T-helper 2 cell treated with Interferon-gamma antibody and Interleukin-4, amounts not matched to agents 5 μg/mL and 100 μg/mL, for 36 hours (primary cell): ENCODE measurements around the gene SOX18.

Source experiments
- DNase-seq: peaks from one replicate; pipeline ENCODE4 v3.0.0; 2021; ENCODE audit warnings: low spot score
- H3K27ac Mint-ChIP-seq: one replicate; pipeline ENCODE4 v1.8.0; 2021; ENCODE audit warnings: mild to moderate bottlenecking, mixed read lengths
- H3K27me3 Mint-ChIP-seq: one replicate; pipeline ENCODE4 v1.8.0; 2021; ENCODE audit warnings: low read depth, mixed read lengths
- H3K36me3 Mint-ChIP-seq: one replicate; pipeline ENCODE4 v1.8.0; 2021; ENCODE audit warnings: low read depth, mixed read lengths
- H3K4me1 Mint-ChIP-seq: one replicate; pipeline ENCODE4 v1.8.0; 2021; ENCODE audit warnings: low read depth, mixed read lengths
- H3K4me3 Mint-ChIP-seq: one replicate; pipeline ENCODE4 v1.8.0; 2022; ENCODE audit warnings: mild to moderate bottlenecking, moderate library complexity, mixed read lengths
- H3K9me3 Mint-ChIP-seq: one replicate; pipeline ENCODE4 v1.8.0; 2021; ENCODE audit warnings: mixed read lengths

Gene SOX18

GRCh38 chr20:64076061-64076997, 26.9 kb upstream of the SOX18 start:
- Mint-ChIP-seq H3K4me1 (peaks cover 19% of the 10 kb centered on the region), H3K36me3 (peaks cover 39% of the 10 kb centered on the region), H3K9me3 (no peaks in the 10 kb centered on the region)

GRCh38 chr20:64075556-64075955, 26.1 kb upstream of the SOX18 start:
- Mint-ChIP-seq H3K4me1 (peaks cover 16% of the 10 kb centered on the region), H3K36me3 (peaks cover 39% of the 10 kb centered on the region), H3K4me3 (no peak overlapping the region), H3K27me3 (no peaks in the 10 kb centered on the region), H3K9me3 (no peaks in the 10 kb centered on the region), H3K27ac (no peak overlapping the region)
- DNase-seq = no peak

More at GRCh38 chr20:64076061-64076997, 26.9 kb upstream of the SOX18 start:
- H3K27ac Mint-ChIP-seq = peak overlapping the region; percentile 31
- peak overlapping the region; percentile 90 for H3K4me3 Mint-ChIP-seq
- DNase-seq = no peak
- peaks cover 2% of the 10 kb centered on the region for H3K27me3 Mint-ChIP-seq

GRCh38 chr20:64074963-64075362, 25.5 kb upstream of the SOX18 start:
- no peaks in the 10 kb centered on the region for H3K9me3 Mint-ChIP-seq
- no peak for DNase-seq
- H3K27me3 Mint-ChIP-seq = no peaks in the 10 kb centered on the region
- no peak overlapping the region for H3K4me3 Mint-ChIP-seq
- peaks cover 39% of the 10 kb centered on the region for H3K36me3 Mint-ChIP-seq
- H3K27ac Mint-ChIP-seq = no peak overlapping the region
- H3K4me1 Mint-ChIP-seq = peaks cover 10% of the 10 kb centered on the region

GRCh38 chr20:64074184-64074789, 24.8 kb upstream of the SOX18 start:
- DNase-seq = no peak
- Mint-ChIP-seq H3K36me3 (peaks cover 39% of the 10 kb centered on the region), H3K4me3 (no peak overlapping the region), H3K9me3 (no peaks in the 10 kb centered on the region), H3K27me3 (no peaks in the 10 kb centered on the region), H3K27ac (no peak overlapping the region), H3K4me1 (peaks cover 10% of the 10 kb centered on the region)

- H3K9me3 Mint-ChIP-seq = no peaks in the 10 kb centered on the region
- H3K27ac Mint-ChIP-seq = no peak overlapping the region
- peaks cover 10% of the 10 kb centered on the region for H3K4me1 Mint-ChIP-seq
- H3K4me3 Mint-ChIP-seq = no peak overlapping the region
- no peak for DNase-seq
- H3K36me3 Mint-ChIP-seq = peaks cover 35% of the 10 kb centered on the region
- H3K27me3 Mint-ChIP-seq = no peaks in the 10 kb centered on the region
Observed at GRCh38 chr20:64073476-64074183, 24.2 kb upstream of the SOX18 start.

GRCh38 chr20:64072498-64073063, 23.1 kb upstream of the SOX18 start:
- DNase-seq = no peak
- Mint-ChIP-seq H3K27me3 (no peaks in the 10 kb centered on the region), H3K36me3 (peaks cover 34% of the 10 kb centered on the region), H3K27ac (no peak overlapping the region), H3K4me1 (peaks cover 12% of the 10 kb centered on the region), H3K4me3 (no peak overlapping the region), H3K9me3 (no peaks in the 10 kb centered on the region)

GRCh38 chr20:64071341-64072332, 22.2 kb upstream of the SOX18 start:
- Mint-ChIP-seq H3K36me3 (peaks cover 34% of the 10 kb centered on the region), H3K27ac (peak overlapping the region; percentile 16), H3K9me3 (no peaks in the 10 kb centered on the region)

GRCh38 chr20:64070244-64070993, 21.0 kb upstream of the SOX18 start:
- Mint-ChIP-seq H3K4me1 (peaks cover 30% of the 10 kb centered on the region), H3K27ac (no peak overlapping the region), H3K27me3 (no peaks in the 10 kb centered on the region), H3K9me3 (no peaks in the 10 kb centered on the region), H3K36me3 (peaks cover 30% of the 10 kb centered on the region), H3K4me3 (no peak overlapping the region)
- DNase-seq = no peak

More at GRCh38 chr20:64071341-64072332, 22.2 kb upstream of the SOX18 start:
- H3K4me3 Mint-ChIP-seq = no peak overlapping the region
- no peaks in the 10 kb centered on the region for H3K27me3 Mint-ChIP-seq
- no peak for DNase-seq
- peaks cover 22% of the 10 kb centered on the region for H3K4me1 Mint-ChIP-seq

- DNase-seq = no peak
- H3K9me3 Mint-ChIP-seq = no peaks in the 10 kb centered on the region
- H3K4me3 Mint-ChIP-seq = no peak overlapping the region
- peaks cover 26% of the 10 kb centered on the region for H3K36me3 Mint-ChIP-seq
- H3K27ac Mint-ChIP-seq = peak overlapping the region; percentile 10
- no peaks in the 10 kb centered on the region for H3K27me3 Mint-ChIP-seq
- peaks cover 34% of the 10 kb centered on the region for H3K4me1 Mint-ChIP-seq
Observed at GRCh38 chr20:64069614-64070243, 20.3 kb upstream of the SOX18 start.

- Mint-ChIP-seq H3K4me3 (no peak overlapping the region), H3K4me1 (peaks cover 39% of the 10 kb centered on the region), H3K27me3 (no peaks in the 10 kb centered on the region), H3K27ac (no peak overlapping the region), H3K9me3 (no peaks in the 10 kb centered on the region), H3K36me3 (peaks cover 24% of the 10 kb centered on the region)
- no peak for DNase-seq
Observed at GRCh38 chr20:64069209-64069613, 19.8 kb upstream of the SOX18 start.

- H3K27ac Mint-ChIP-seq = peak overlapping the region; percentile 55
- H3K4me1 Mint-ChIP-seq = peaks cover 42% of the 10 kb centered on the region
- DNase-seq = no peak
- peaks cover 22% of the 10 kb centered on the region for H3K36me3 Mint-ChIP-seq
- no peaks in the 10 kb centered on the region for H3K9me3 Mint-ChIP-seq
- H3K4me3 Mint-ChIP-seq = peak overlapping the region; percentile 34
- no peaks in the 10 kb centered on the region for H3K27me3 Mint-ChIP-seq
Observed at GRCh38 chr20:64068386-64069208, 19.2 kb upstream of the SOX18 start.
